Skeletal muscle satellite cell (primary cell): ENCODE results near the gene NTRK1. TPM values are rescaled to one million over a fixed set of nuclear protein-coding genes. Genes with fewer than 3 reads are reported as not detected.

Experiments used
- H3K27me3 ChIP-seq: 2 replicates; pipeline ENCODE4 v1.7.0; 2013; ENCODE audit warnings: low read length; ENCODE audit not compliant: control insufficient read depth, insufficient read depth
- H3K36me3 ChIP-seq: 2 replicates; pipeline ENCODE4 v1.7.0; 2013; ENCODE audit warnings: mild to moderate bottlenecking, control low read depth, low read length; ENCODE audit not compliant: insufficient read depth
- H3K4me1 ChIP-seq: 2 replicates; pipeline ENCODE4 v1.7.0; 2013; ENCODE audit warnings: low read length; ENCODE audit not compliant: control insufficient read depth, insufficient read depth
- H3K4me2 ChIP-seq: 2 replicates; pipeline ENCODE4 v1.7.0; 2013; ENCODE audit warnings: mild to moderate bottlenecking, low read length
- H3K4me3 ChIP-seq: 2 replicates; pipeline ENCODE4 v1.7.0; 2013; ENCODE audit warnings: low read length
- H3K9ac ChIP-seq: 2 replicates; pipeline ENCODE4 v1.7.0; 2013; ENCODE audit warnings: mild to moderate bottlenecking, low read depth, low read length, moderate library complexity
- H3K9me3 ChIP-seq: replicated peaks from 2 replicates; pipeline ENCODE4 v1.7.0; 2013; ENCODE audit warnings: mild to moderate bottlenecking, control low read depth, low read length
- total RNA-seq: library from RNA; depleted of rRNA; stranded (reverse); fragments of >200 nt; gene quantifications from 2 replicates; pipeline ENCODE4 v1.2.3, GENCODE V29; 2012; rRNA removed

Gene NTRK1
- total RNA-seq = under 0.01 TPM in 1 of 2 replicates, not detected in the other

DNA sequence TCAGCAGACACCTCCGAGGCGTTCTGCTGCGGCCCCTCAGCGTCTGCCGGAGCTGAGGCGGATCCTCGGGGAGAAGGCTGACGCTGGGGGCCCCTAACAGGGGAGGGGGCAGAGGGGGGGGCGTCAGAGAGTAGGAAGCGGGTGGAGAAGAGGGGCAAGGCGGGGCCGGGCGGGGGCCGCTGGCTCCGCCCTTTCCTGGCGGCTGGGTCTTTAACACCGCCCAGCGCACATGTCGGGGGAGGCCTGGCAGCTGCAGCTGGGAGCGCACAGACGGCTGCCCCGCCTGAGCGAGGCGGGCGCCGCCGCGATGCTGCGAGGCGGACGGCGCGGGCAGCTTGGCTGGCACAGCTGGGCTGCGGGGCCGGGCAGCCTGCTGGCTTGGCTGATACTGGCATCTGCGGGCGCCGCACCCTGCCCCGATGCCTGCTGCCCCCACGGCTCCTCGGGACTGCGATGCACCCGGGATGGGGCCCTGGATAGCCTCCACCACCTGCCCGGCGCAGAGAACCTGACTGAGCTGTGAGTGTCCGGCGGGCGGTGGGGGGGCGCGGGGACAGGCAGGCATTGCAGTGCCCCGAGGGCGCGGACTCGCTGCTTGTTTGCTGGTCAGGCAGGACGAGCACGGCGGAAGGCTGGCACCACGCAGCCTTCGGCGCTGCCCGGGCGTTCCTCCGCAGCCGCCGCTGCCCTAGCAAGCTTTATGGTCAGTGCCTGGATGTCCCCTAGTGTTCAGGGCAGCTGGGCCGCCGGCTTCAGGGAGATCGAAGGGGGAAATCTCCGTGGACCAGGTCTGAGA is at the start of gene NTRK1:
Gene NTRK1, plus strand, starts transcription at position 238 of the 796 bp plus-strand sequence. Its CDS starts 70 bp downstream, at position 308.
- Histone ChIP-seq H3K4me2 (peak within 1 kb of the TSS; percentile 87), H3K4me3 (peak within 1 kb of the TSS; percentile 59), H3K9me3 (no peaks in the 10 kb centered on the region), H3K4me1 (peaks cover 15% of the 10 kb centered on the region), H3K9ac (no peak within 1 kb of the TSS), H3K36me3 (no peaks in the 10 kb centered on the region), H3K27me3 (peaks cover 95% of the 10 kb centered on the region)

- H3K9ac ChIP-seq = no peak overlapping the region
- no peak overlapping the region for H3K4me3 ChIP-seq
- H3K27me3 ChIP-seq = peaks cover 3% of the 10 kb centered on the region
- H3K36me3 ChIP-seq = no peaks in the 10 kb centered on the region
- no peak overlapping the region for H3K4me2 ChIP-seq
- no peaks in the 10 kb centered on the region for H3K9me3 ChIP-seq
- H3K4me1 ChIP-seq = peaks cover 26% of the 10 kb centered on the region
These were observed 49.5 kb upstream of the NTRK1 start for GRCh38 chr1:156811168-156811567.

- H3K27me3 ChIP-seq = peaks cover 3% of the 10 kb centered on the region
- H3K4me1 ChIP-seq = peaks cover 26% of the 10 kb centered on the region
- no peaks in the 10 kb centered on the region for H3K36me3 ChIP-seq
- no peak overlapping the region for H3K4me3 ChIP-seq
- H3K4me2 ChIP-seq = no peak overlapping the region
- H3K9me3 ChIP-seq = no peaks in the 10 kb centered on the region
- no peak overlapping the region for H3K9ac ChIP-seq
These were observed 48.2 kb upstream of the NTRK1 start for GRCh38 chr1:156812293-156812990.

- Histone ChIP-seq H3K9me3 (no peaks in the 10 kb centered on the region), H3K9ac (peak overlapping the region; percentile 35), H3K4me3 (peak overlapping the region; percentile 58), H3K4me1 (peaks cover 26% of the 10 kb centered on the region), H3K4me2 (peak overlapping the region; percentile 77), H3K36me3 (no peaks in the 10 kb centered on the region), H3K27me3 (peaks cover 3% of the 10 kb centered on the region)
These were observed 47.4 kb upstream of the NTRK1 start for GRCh38 chr1:156813298-156813697.

DNA sequence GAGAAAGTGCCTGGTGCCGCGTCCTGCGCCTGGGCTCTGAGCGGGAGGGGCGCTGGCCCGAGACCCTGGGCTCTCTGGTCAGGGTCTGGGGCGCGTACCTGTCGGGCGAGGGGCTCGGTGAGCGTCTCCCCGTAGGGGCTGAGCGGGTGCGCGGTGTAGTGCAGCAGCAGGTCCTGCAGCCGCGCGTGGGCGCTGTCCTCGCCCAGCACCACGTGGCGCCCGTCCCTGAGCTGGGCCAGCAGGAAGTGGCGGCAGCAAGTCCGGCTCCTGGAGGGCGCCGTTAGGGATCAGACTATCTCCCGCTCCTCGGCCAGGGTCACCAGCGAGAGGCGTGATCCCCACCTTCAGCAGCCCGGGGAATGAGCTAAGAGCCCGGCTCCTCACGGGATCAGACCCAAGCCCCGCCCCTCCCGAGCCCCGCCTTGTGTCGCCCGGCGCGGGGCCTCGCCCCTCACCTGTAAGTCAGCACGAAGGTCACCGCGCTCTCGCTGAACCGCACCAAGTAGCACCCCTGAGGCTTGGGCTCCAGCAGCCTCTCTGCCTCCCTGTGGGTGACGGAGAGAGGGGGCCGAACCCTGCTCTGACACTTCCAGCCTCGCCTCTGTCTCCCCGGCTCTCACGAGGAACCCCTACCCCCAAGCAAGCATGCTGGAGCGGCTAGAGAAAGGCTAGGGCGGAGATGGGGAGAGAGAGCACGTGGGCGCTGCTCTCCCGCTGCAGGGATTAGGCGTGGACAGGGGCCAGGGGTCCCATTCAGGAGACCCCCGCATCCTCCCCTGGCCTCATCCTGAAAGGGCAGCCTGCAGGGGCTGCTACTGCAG is 46.7 kb upstream of the NTRK1 start:
- H3K4me1 ChIP-seq = peaks cover 26% of the 10 kb centered on the region
- peak overlapping the region; percentile 58 for H3K4me3 ChIP-seq
- H3K27me3 ChIP-seq = peaks cover 3% of the 10 kb centered on the region
- H3K9ac ChIP-seq = peak overlapping the region; percentile 35
- H3K4me2 ChIP-seq = peak overlapping the region; percentile 77
- H3K9me3 ChIP-seq = no peaks in the 10 kb centered on the region
- H3K36me3 ChIP-seq = no peaks in the 10 kb centered on the region

GRCh38 chr1:156814571-156815260 is 45.9 kb upstream of the NTRK1 start:
- H3K4me3 ChIP-seq = no peak overlapping the region
- peaks cover 26% of the 10 kb centered on the region for H3K4me1 ChIP-seq
- no peaks in the 10 kb centered on the region for H3K36me3 ChIP-seq
- H3K9me3 ChIP-seq = no peaks in the 10 kb centered on the region
- no peak overlapping the region for H3K9ac ChIP-seq
- H3K27me3 ChIP-seq = peaks cover 3% of the 10 kb centered on the region
- no peak overlapping the region for H3K4me2 ChIP-seq

DNA sequence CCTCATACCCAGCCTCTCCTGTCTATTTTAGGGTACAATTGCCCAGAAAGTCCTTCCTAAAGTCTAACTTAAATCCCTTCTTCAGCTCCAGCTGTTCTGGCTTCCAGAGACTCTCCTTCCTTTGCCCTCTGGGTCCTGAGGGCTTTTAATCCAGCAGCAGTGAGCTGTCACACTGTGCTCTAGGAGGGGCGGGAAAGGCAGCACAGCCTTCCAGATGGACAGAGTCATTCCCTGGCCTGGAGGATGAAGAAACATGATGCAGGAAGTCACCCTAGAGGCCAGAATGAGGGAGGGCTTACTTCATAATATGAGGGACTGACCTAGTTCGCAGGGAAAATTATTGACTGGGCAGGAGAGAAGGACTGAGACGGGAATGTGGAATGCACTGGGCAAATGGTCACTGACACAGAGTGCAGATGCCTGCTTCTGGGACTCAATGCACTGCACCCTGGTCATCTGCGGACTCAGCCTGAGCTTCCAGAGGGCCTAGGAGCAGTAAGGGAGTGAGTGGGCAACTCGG is 45.3 kb upstream of the NTRK1 start:
- no peak overlapping the region for H3K4me3 ChIP-seq
- peaks cover 26% of the 10 kb centered on the region for H3K4me1 ChIP-seq
- no peak overlapping the region for H3K4me2 ChIP-seq
- H3K36me3 ChIP-seq = no peaks in the 10 kb centered on the region
- no peak overlapping the region for H3K9ac ChIP-seq
- peaks cover 3% of the 10 kb centered on the region for H3K27me3 ChIP-seq
- H3K9me3 ChIP-seq = no peaks in the 10 kb centered on the region

DNA sequence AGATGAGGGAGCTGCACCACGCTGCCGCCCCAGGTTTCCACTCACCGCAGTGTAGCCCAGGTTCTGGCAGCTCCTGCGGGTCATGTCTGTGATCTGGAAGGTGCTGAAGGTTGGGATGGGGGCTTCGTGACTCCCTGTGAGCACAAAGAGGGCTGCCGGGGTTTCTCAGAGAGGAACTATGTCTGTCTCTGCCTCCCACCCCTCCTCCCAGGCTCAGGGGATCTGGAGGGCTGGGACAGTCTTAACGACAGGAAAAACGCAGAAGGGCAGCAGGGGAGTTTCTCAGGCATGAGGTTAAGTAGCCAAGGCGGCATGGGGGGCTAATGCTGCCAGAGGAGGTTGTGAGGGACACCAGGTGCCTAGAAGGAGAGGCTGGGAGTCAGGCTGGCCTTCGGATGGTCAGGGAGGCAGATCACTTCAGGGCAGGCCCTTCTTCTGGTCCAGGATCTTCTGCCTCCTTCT is 44.7 kb upstream of the NTRK1 start:
- Histone ChIP-seq H3K9ac (no peak overlapping the region), H3K27me3 (peaks cover 4% of the 10 kb centered on the region), H3K4me2 (no peak overlapping the region), H3K4me3 (no peak overlapping the region), H3K9me3 (no peaks in the 10 kb centered on the region), H3K4me1 (peaks cover 26% of the 10 kb centered on the region), H3K36me3 (no peaks in the 10 kb centered on the region)

- Histone ChIP-seq H3K9me3 (no peaks in the 10 kb centered on the region), H3K27me3 (peaks cover 9% of the 10 kb centered on the region), H3K4me1 (peaks cover 26% of the 10 kb centered on the region), H3K4me3 (no peak within 1 kb of the TSS), H3K36me3 (no peaks in the 10 kb centered on the region), H3K9ac (no peak within 1 kb of the TSS), H3K4me2 (no peak within 1 kb of the TSS)
These were observed 43.9 kb upstream of the NTRK1 start, which contains the start of gene SH2D2A for GRCh38 chr1:156816561-156817328. Gene SH2D2A (minus strand): TSS chr1:156816848. CDS start chr1:156816708, 140 bp downstream.

GRCh38 chr1:156821801-156822200 is 38.9 kb upstream of the NTRK1 start:
- H3K4me1 ChIP-seq = no peaks in the 10 kb centered on the region
- H3K4me3 ChIP-seq = no peak overlapping the region
- peaks cover 38% of the 10 kb centered on the region for H3K27me3 ChIP-seq
- H3K36me3 ChIP-seq = no peaks in the 10 kb centered on the region
- H3K9me3 ChIP-seq = no peaks in the 10 kb centered on the region
- H3K9ac ChIP-seq = no peak overlapping the region
- H3K4me2 ChIP-seq = no peak overlapping the region
